ENCODE measurements around the gene PRMT3.
"Not testable (repeated sequence)": the region's sequence is repeated elsewhere in the genome, so short reads cannot be mapped to it uniquely, and the experiment has no call there.

The PRMT3 gene

GRCh38 chr11:20373568-20374209, 13.8 kb upstream of the PRMT3 start:
- DNase-seq (ENCODE audit: low read depth in 2 of 2, low spot score in 1 of 2) = no peak

- DNase-seq (ENCODE audit: low read depth in 2 of 2, low spot score in 1 of 2) = no peak
Measured at GRCh38 chr11:20374741-20375300, 12.7 kb upstream of the PRMT3 start.

- no peak for DNase-seq (ENCODE audit: low read depth in 2 of 2, low spot score in 1 of 2)
Measured at GRCh38 chr11:20376162-20376730, 11.3 kb upstream of the PRMT3 start.

GRCh38 chr11:20385996-20386395, 1.5 kb upstream of the PRMT3 start:
- DNase-seq (ENCODE audit: low read depth in 2 of 2, low spot score in 1 of 2) = not testable (repeated sequence)

- DNase-seq (ENCODE audit: low read depth in 2 of 2, low spot score in 1 of 2) = no peak
Measured at GRCh38 chr11:20388096-20389055, 860 bp downstream of the PRMT3 start.

- DNase-seq (ENCODE audit: low read depth in 2 of 2, low spot score in 1 of 2) = no peak
Measured at GRCh38 chr11:20397281-20397680, 9.8 kb downstream of the PRMT3 start.

GRCh38 chr11:20399498-20399897, 12.0 kb downstream of the PRMT3 start:
- DNase-seq (ENCODE audit: low read depth in 2 of 2, low spot score in 1 of 2) = no peak

GRCh38 chr11:20403059-20403458, 15.5 kb downstream of the PRMT3 start:
- no peak for DNase-seq (ENCODE audit: low read depth in 2 of 2, low spot score in 1 of 2)

- no peak for DNase-seq (ENCODE audit: low read depth in 2 of 2, low spot score in 1 of 2)
Measured at GRCh38 chr11:20406484-20406883, 19.0 kb downstream of the PRMT3 start.

GRCh38 chr11:20407344-20407743, 19.8 kb downstream of the PRMT3 start:
- DNase-seq (ENCODE audit: low read depth in 2 of 2, low spot score in 1 of 2) = no peak

GRCh38 chr11:20415432-20415831, 27.9 kb downstream of the PRMT3 start:
- DNase-seq (ENCODE audit: low read depth in 2 of 2, low spot score in 1 of 2) = no peak

- DNase-seq (ENCODE audit: low read depth in 2 of 2, low spot score in 1 of 2) = no peak
Measured at GRCh38 chr11:20417771-20418170, 30.3 kb downstream of the PRMT3 start.

- DNase-seq (ENCODE audit: low read depth in 2 of 2, low spot score in 1 of 2) = no peak
Measured at GRCh38 chr11:20421946-20422345, 34.4 kb downstream of the PRMT3 start.

GRCh38 chr11:20429216-20429615, 41.7 kb downstream of the PRMT3 start:
- no peak for DNase-seq (ENCODE audit: low read depth in 2 of 2, low spot score in 1 of 2)

GRCh38 chr11:20438637-20439036, 51.1 kb downstream of the PRMT3 start:
- DNase-seq (ENCODE audit: low read depth in 2 of 2, low spot score in 1 of 2) = no peak

GRCh38 chr11:20443596-20443995, 56.1 kb downstream of the PRMT3 start:
- no peak for DNase-seq (ENCODE audit: low read depth in 2 of 2, low spot score in 1 of 2)

- no peak for DNase-seq (ENCODE audit: low read depth in 2 of 2, low spot score in 1 of 2)
Measured at GRCh38 chr11:20444535-20444934, 57.0 kb downstream of the PRMT3 start.

GRCh38 chr11:20448834-20449233, 61.3 kb downstream of the PRMT3 start:
- no peak for DNase-seq (ENCODE audit: low read depth in 2 of 2, low spot score in 1 of 2)

GRCh38 chr11:20450829-20451228, 63.3 kb downstream of the PRMT3 start:
- DNase-seq (ENCODE audit: low read depth in 2 of 2, low spot score in 1 of 2) = no peak

- DNase-seq (ENCODE audit: low read depth in 2 of 2, low spot score in 1 of 2) = no peak
Measured at GRCh38 chr11:20451568-20451967, 64.1 kb downstream of the PRMT3 start.

GRCh38 chr11:20452585-20452984, 65.1 kb downstream of the PRMT3 start:
- no peak for DNase-seq (ENCODE audit: low read depth in 2 of 2, low spot score in 1 of 2)

Data from stimulated activated CD8-positive, alpha-beta memory T cell treated with anti-CD3 and anti-CD28 coated beads, Interleukin-4, amount 100 ng/mL, for 4 hours (primary cell).